Kasumi-1 (cell line): Measurements from ENCODE around the gene DIS3.
"Not testable (repeated sequence)": the region's sequence is repeated elsewhere in the genome, so short reads cannot be mapped to it uniquely, and the experiment has no call there.

Experiments
- DNase-seq, 2 experiments: peaks; one replicate each; lab custom pipeline; 2025; lab: John Stamatoyannopoulos, UW

Gene DIS3

DNA sequence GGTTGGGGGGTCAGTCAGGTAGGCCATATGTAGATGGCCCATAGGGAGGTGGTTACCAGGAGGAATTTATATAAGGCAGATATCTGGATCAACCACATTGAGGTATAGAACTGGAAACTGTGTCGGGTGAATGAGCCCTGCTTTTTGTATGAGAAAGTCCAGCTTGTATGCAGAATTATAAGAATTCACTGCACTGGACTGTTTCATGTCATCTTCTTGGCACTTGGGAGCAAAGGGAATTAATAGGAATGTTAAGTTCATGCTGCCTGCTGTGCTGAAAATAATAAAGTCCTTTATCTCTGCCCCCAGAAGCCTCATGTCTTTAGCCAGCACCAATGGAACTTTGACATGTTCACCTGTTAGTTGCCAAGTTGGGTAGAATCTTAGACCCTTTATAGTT is 41.7 kb downstream of the DIS3 start:
- no peak for DNase-seq

DNA sequence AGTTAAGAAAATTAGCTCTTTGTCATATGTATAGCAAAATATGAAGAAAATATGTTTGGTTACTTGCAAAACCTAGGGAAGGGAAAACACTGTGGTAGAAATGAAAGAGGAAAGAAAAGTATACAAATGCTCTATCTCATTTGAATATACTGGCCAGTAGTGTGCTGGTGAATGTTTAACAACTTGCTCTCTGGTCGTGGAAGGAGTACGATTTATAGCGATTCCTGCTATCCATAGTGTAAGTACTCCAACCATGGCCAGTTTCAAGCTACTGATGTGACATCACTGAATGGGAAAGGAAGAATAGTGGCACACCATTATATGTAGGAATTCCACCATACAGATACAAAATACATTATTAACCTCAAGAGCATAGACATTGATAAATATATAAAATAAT is 44.7 kb downstream of the DIS3 start:
- no peak for DNase-seq

DNA sequence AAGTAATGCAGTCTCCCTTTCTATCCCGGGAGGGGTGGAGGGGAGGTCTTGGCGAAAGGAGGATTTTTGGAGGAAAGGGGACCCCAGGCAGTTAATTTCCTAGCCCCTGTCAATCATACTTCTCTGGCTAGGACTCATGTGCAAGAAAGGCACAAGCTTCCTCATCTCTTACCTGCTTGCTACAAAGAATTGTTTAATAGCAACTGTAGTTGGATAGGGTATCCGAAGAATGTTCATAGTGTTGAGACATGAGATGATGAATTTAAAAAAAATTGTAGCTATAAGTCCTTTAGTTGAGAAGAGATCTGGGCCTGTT is 53.5 kb downstream of the DIS3 start:
- peak; percentile 18 to 19 for DNase-seq

DNA sequence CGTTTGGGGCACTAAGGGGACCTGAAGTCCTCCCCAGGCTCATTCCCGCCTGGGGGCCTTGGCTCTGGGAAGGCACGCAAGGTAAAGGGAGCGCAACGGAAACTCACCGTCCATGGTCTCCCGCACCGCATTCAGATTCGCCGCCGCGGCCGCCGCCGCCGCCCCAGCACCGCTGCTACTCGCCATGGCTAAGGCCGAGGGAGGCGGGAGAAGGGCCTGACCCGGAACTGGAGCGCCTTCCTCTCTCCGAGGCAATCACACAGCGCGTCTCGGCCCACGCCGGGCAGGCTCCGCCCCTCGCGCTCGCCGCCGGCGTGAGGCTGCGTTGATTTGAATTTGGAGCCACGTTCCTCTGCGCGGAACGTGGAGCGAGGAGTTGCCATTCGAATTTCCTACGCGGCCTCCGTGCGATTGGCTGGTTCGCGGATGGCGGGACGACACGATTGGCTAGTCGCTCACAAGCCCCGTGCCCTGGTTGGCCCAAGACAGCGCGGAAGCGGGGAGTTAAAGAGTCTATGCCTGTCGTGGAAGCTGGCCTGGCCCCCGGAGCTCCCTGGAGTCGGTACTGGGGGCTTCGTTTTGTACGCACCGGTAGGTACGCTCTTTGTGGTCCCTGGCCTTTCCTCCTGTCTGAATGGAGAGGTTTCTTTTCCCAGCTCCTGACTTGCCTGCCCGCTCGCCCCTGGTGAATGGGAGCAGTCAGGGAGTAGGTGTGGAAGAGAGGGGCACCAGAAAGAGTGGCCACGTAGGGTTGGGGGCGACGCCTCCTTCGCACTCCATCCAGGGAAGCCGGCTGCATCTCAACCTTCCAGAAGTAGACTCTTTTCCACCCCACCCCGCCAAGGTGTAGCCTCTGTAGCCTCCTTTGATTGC is 54.0 kb downstream of the DIS3 start, which contains the start of the genes BORA and MZT1:
TSS of gene BORA (plus strand) at position 507 of the 873 bp plus-strand sequence. CDS start 1,018 bp downstream, outside the sequence.
TSS of gene MZT1 (minus strand) at position 213 of the 873 bp plus-strand sequence. CDS start at position 186, 27 bp downstream.
- peak; percentile 94 to 95 for DNase-seq

DNA sequence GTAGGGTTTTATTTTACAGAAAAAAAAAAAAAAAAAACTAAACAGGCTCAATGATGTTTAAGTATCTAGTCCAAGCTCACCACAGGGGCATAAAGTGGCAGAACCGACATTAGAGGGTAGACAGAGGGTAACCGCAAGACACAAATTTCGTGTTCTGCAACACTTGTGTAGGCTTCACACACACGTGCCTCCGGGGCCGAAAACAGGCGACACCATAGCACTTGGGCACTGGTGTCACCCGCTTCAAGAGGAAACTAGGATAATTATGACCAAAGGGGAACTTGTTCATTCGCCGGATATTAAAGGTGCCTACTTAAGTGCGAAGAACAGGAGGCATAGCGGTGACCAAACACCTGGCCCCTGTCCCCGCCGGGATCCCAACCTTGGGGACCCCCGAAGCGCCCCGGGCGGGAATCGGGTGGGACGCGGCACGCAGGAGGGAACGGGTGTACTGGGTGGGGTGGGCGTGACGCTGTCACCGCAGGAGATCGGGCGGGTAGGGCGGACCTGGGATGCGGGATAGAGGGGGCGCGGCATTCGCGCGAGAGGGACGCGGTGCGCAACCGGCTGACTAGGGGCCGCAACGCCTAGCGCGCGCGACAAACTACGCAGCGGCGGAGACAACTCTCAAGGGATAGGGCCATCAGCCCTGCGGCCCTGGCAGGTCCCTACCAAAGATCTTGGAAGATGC is 54.8 kb downstream of the DIS3 start:
- peak; percentile 25 to 27 for DNase-seq

DNA sequence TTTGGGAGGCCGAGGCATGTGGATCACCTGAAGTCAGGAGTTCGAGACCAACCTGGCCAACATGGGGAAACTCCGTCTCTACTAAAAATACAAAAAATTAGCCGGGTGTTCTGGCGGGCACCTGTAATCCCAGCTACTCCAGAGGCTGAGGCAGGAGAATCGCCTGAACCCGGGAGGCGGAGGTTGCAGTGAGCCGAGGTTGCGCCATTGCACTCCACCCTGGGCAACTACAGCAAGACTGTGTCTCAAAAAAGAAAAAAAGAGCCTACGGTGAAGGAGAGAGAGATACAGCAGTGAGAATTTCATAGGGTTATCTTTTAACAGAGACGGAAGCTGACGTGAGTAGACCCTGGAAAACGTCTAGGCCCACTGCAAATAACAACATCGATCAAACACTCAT is 55.5 kb downstream of the DIS3 start:
- DNase-seq: not testable (repeated sequence)

DNA sequence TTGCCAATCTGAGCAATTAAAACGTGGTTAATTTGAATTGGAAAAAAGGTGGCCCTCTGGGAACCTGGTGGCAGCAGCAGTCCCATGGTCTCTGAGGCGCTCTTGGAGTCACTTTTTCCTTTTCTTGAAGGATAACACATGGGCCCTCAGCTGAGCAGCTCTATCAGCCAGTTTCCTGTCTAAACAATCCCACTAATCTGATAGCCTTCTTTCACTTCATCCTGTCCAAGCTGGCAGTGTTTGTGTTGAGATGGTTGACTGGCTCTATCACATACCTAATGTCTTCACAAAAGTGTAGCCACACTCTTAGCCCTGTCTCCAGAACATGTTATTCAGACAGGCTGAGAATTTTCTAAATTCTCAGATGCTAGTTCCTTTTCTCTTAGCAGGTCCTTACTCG is 64.9 kb downstream of the DIS3 start:
- no peak for DNase-seq
